A549 (cell line): ENCODE data around the gene RAD51B. TPM values are rescaled to one million over a fixed set of nuclear protein-coding genes. Genes with fewer than 3 reads are reported as not detected.

ENCODE experiments used
- ATAC-seq, 2 experiments: fragments of 200-7000 bp in 1 of 2; fragments of >200 bp in 1 of 2; cut with Nextera tagmentation in 1 of 2; cut with Tn5 transposase in 1 of 2; 3 replicates each; pipeline versions ENCODE4 v1.8.0 to v1.9.1; 2018 to 2020; ENCODE audit warnings: mild to moderate bottlenecking in 1 of 2, moderate library complexity in 1 of 2
- CTCF ChIA-PET: fragments of 300-600 bp; sonication (Branson Sonifier 250); formaldehyde crosslinking; extraction: SDS; loops from one replicate; lab custom pipeline; 2021; ENCODE audit warnings: antibody characterized with exemption, inconsistent platforms; lab: Yijun Ruan, JAX
- POLR2A ChIA-PET: fragments of 350-600 bp; formaldehyde crosslinking; extraction: SDS; loops from one replicate; lab custom pipeline; 2021; ENCODE audit warnings: antibody characterized with exemption, inconsistent platforms; lab: Yijun Ruan, JAX
- DNase-seq, 2 experiments: peaks; one replicate each; pipeline versions ENCODE4 v3.0.0 to v3.0.0-alpha.2; 2011 to 2016; ENCODE audit warnings: low read depth in 1 of 2, low spot score in 1 of 2
- FAIRE-seq: peaks from 2 replicates; lab custom pipeline; 2011; peaks lifted over from hg19 to GRCh38; lab: Jason Lieb, UNC
- H3K27ac ChIP-seq, 2 experiments: fragments of >200 bp; sonication (Bioruptor Twin); formaldehyde crosslinking; 3 replicates each; pipeline ENCODE4 v1.5.1; 2016 to 2017
- H3K4me1 ChIP-seq: fragments of >200 bp; sonication (Bioruptor Twin); formaldehyde crosslinking; 3 replicates; pipeline ENCODE4 v1.6.1; 2016
- H3K4me2 ChIP-seq: fragments of >200 bp; sonication (Bioruptor Twin); formaldehyde crosslinking; 3 replicates; pipeline ENCODE4 v1.6.1; 2016
- H3K4me3 ChIP-seq: fragments of >200 bp; sonication (Bioruptor Twin); formaldehyde crosslinking; 3 replicates; pipeline ENCODE4 v1.5.1; 2016
- H3K9me3 ChIP-seq: fragments of >200 bp; sonication (Bioruptor Twin); formaldehyde crosslinking; 3 replicates; pipeline ENCODE4 v1.6.1; 2016
- ESRRA ChIP-seq: fragments of 150-350 bp; IDR thresholded peaks from 2 replicates; pipeline ENCODE4 v1.6.1; 2014; ENCODE audit warnings: mild to moderate bottlenecking, low read length, borderline replicate concordance
- FOSL2 ChIP-seq, 2 experiments: fragments of 450-650 bp in 1 of 2; fragments of >200 bp in 1 of 2; sonication (Bioruptor Twin) in 1 of 2; formaldehyde crosslinking; IDR thresholded peaks; 2 replicates each; pipeline versions ENCODE4 v1.5.0 to v1.6.1; 2016 to 2020; ENCODE audit warnings: mild to moderate bottlenecking in 1 of 2, moderate library complexity in 1 of 2
- GATA3 ChIP-seq: IDR thresholded peaks from 2 replicates; pipeline ENCODE4 v1.6.1; 2012; ENCODE audit warnings: borderline replicate concordance
- HDAC2 ChIP-seq: fragments of 200-600 bp; sonication (generic); IDR thresholded peaks from 2 replicates; pipeline ENCODE4 v1.6.1; 2016
- HOXB13 ChIP-seq: fragments of 250-450 bp; sonication (Bioruptor Pico); IDR thresholded peaks from 2 replicates; pipeline ENCODE4 v1.5.0; 2020; ENCODE audit warnings: low read depth, mild to moderate bottlenecking, moderate library complexity
- JUN ChIP-seq, 2 experiments: fragments of >200 bp; sonication (Bioruptor Twin); formaldehyde crosslinking; IDR thresholded peaks; 2 replicates in 1 of 2; 3 replicates in 1 of 2; pipeline ENCODE4 v1.6.1; 2016 to 2017
- JUNB ChIP-seq: fragments of >200 bp; sonication (Bioruptor Twin); formaldehyde crosslinking; IDR thresholded peaks from 2 replicates; pipeline ENCODE4 v1.6.1; 2016
- KDM1A ChIP-seq: fragments of 200-600 bp; sonication (generic); IDR thresholded peaks from 2 replicates; pipeline ENCODE4 v1.6.1; 2016; ENCODE audit warnings: low read depth, mild to moderate bottlenecking
- KDM5A ChIP-seq: fragments of 200-600 bp; sonication (generic); IDR thresholded peaks from 2 replicates; pipeline ENCODE4 v1.6.1; 2016; ENCODE audit warnings: antibody characterized with exemption, mild to moderate bottlenecking
- MAFK ChIP-seq: fragments of 450-650 bp; IDR thresholded peaks from 2 replicates; pipeline ENCODE4 v1.6.1; 2014; ENCODE audit not compliant: partially characterized antibody
- PHF8 ChIP-seq: fragments of 200-600 bp; sonication (generic); IDR thresholded peaks from 2 replicates; pipeline ENCODE4 v1.6.1; 2016; ENCODE audit warnings: low read depth, mild to moderate bottlenecking, antibody characterized with exemption, moderate library complexity, borderline replicate concordance
- POLR2AphosphoS2 ChIP-seq: conservative IDR thresholded peaks from 2 replicates; pipeline ENCODE4 v1.6.1; 2012; ENCODE audit warnings: low read length, improper control_type of control experiment, inconsistent platforms
- RARB ChIP-seq: fragments of 250-450 bp; sonication (Bioruptor Pico); IDR thresholded peaks from 2 replicates; pipeline ENCODE4 v1.8.0; 2021; ENCODE audit warnings: mild to moderate bottlenecking, moderate library complexity
- SMC3 ChIP-seq: fragments of >200 bp; sonication (Bioruptor Twin); formaldehyde crosslinking; IDR thresholded peaks from 3 replicates; pipeline ENCODE4 v1.6.1; 2018; ENCODE audit warnings: inconsistent platforms
- TFCP2L1 ChIP-seq: fragments of 250-450 bp; sonication (Bioruptor Pico); IDR thresholded peaks from 2 replicates; pipeline ENCODE4 v1.5.0; 2021; ENCODE audit warnings: mild to moderate bottlenecking
- TP53 ChIP-seq: fragments of 250-450 bp; sonication (Bioruptor Pico); IDR thresholded peaks from 2 replicates; pipeline ENCODE4 v1.5.0; 2021; ENCODE audit warnings: mild to moderate bottlenecking, moderate library complexity
- ZFP36 ChIP-seq: fragments of 450-650 bp; IDR thresholded peaks from 2 replicates; pipeline ENCODE4 v1.6.1; 2014; ENCODE audit warnings: borderline replicate concordance; ENCODE audit not compliant: partially characterized antibody
- WGBS: methylation state at CpG from one replicate; pipeline ENCODE4 v1.1.6; 2017; ENCODE audit errors: missing lambda C conversion rate; 5-methylcytosine and 5-hydroxymethylcytosine counted together
- polyA plus RNA-seq, 4 experiments: library from polyadenylated mRNA; depleted of rRNA in 3 of 4; stranded (reverse); fragments of >200 nt; fragmentation: RNase III in 1 of 4; extraction: RNeasy Plus Mini Kit Qiagen cat#74134 plus additional on column Dnase treatment in 1 of 4; gene quantifications; 2 replicates in 3 of 4; 3 replicates in 1 of 4; pipeline ENCODE4 v1.2.3, GENCODE V29; 2011 to 2017
- TF ChIP-seq, protein P1 (sequence below): IDR thresholded peaks from 2 replicates; pipeline ENCODE4 v1.6.1; 2012; ENCODE audit warnings: low read depth, borderline replicate concordance
- TF ChIP-seq, protein P2 (sequence below): fragments of 200-600 bp; sonication (generic); IDR thresholded peaks from 2 replicates; pipeline ENCODE4 v1.6.1; 2016; ENCODE audit warnings: antibody characterized with exemption, mild to moderate bottlenecking, moderate library complexity
- TF ChIP-seq, protein P3 (sequence below): fragments of >200 bp; sonication (Bioruptor Twin); formaldehyde crosslinking; IDR thresholded peaks from 3 replicates; pipeline ENCODE4 v1.5.1; 2016
- TF ChIP-seq, protein P4 (sequence below): fragments of 450-650 bp; IDR thresholded peaks from 2 replicates; pipeline ENCODE4 v1.6.1; 2014; ENCODE audit warnings: antibody characterized with exemption
- TF ChIP-seq, protein P5 (sequence below): fragments of 150-350 bp; IDR thresholded peaks from 2 replicates; pipeline ENCODE4 v1.6.1; 2014; ENCODE audit warnings: low read depth, mild to moderate bottlenecking, low read length
- TF ChIP-seq, protein P6 (sequence below): fragments of 250-450 bp; sonication (Bioruptor Pico); IDR thresholded peaks from 2 replicates; pipeline ENCODE4 v1.5.0; 2021; ENCODE audit warnings: mild to moderate bottlenecking, moderate library complexity, borderline replicate concordance
- TF ChIP-seq, protein P7 (sequence below): IDR thresholded peaks from 2 replicates; pipeline ENCODE4 v1.6.1; 2012

Gene RAD51B
- polyA plus RNA-seq, 2 of the 4 experiments (the other 2 are of a cell fraction): 7.2 to 10.8 TPM

DNA sequence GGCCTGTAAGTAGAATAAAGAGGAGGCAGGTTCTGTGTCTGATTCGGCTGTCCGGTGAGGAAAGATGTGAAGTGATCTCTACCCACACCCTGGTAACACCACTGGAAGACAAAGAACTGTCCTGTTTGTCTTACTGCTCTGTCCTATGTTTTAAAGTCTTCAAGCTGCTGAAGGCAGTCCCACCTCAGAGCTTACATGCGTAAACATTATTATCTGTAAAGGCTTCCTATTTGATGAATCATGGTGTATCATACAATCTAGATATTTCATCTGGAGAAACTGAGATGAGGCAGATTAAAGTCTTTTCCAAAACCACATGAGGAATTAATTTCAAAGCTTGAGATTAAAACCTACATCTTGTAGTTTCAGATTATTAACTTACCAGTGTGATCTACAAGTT lies 545.6 kb downstream of the RAD51B start:
- POLR2A ChIA-PET: no interaction called here
- TF ChIP-seq JUN (IDR thresholded peaks at IDR 0.05) (0 out of 5 replicates have a peak, but pooled peaks of 1 of the 2 experiments have one; percentile 14), ZFP36 (no peak), HOXB13 (CRISPR knock-in tag) (no peak), GATA3 (peak; percentile 63; the same call in 1 of the 2 replicates), HDAC2 (no peak), PHF8 (no peak), SMC3 (no peak), RARB (no peak), POLR2AphosphoS2 (no peak), TP53 (CRISPR knock-in tag) (no peak), JUNB (0 out of 2 replicates have a peak, but pooled peaks have one; percentile 30), ESRRA (no peak), KDM1A (no peak), MAFK (no peak), KDM5A (no peak), FOSL2 (IDR thresholded peaks at IDR 0.05) (no peak), FOSL2 (CRISPR knock-in tag; IDR thresholded peaks at IDR 0.05) (peak; percentile 33; the same call in 1 of the 2 replicates), TFCP2L1 (no peak)
- TF ChIP-seq, protein P1, sequence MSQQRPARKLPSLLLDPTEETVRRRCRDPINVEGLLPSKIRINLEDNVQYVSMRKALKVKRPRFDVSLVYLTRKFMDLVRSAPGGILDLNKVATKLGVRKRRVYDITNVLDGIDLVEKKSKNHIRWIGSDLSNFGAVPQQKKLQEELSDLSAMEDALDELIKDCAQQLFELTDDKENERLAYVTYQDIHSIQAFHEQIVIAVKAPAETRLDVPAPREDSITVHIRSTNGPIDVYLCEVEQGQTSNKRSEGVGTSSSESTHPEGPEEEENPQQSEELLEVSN: no peak; the same call in 1 of the 2 replicates
- TF ChIP-seq, protein P2, sequence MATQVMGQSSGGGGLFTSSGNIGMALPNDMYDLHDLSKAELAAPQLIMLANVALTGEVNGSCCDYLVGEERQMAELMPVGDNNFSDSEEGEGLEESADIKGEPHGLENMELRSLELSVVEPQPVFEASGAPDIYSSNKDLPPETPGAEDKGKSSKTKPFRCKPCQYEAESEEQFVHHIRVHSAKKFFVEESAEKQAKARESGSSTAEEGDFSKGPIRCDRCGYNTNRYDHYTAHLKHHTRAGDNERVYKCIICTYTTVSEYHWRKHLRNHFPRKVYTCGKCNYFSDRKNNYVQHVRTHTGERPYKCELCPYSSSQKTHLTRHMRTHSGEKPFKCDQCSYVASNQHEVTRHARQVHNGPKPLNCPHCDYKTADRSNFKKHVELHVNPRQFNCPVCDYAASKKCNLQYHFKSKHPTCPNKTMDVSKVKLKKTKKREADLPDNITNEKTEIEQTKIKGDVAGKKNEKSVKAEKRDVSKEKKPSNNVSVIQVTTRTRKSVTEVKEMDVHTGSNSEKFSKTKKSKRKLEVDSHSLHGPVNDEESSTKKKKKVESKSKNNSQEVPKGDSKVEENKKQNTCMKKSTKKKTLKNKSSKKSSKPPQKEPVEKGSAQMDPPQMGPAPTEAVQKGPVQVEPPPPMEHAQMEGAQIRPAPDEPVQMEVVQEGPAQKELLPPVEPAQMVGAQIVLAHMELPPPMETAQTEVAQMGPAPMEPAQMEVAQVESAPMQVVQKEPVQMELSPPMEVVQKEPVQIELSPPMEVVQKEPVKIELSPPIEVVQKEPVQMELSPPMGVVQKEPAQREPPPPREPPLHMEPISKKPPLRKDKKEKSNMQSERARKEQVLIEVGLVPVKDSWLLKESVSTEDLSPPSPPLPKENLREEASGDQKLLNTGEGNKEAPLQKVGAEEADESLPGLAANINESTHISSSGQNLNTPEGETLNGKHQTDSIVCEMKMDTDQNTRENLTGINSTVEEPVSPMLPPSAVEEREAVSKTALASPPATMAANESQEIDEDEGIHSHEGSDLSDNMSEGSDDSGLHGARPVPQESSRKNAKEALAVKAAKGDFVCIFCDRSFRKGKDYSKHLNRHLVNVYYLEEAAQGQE: no peak
- TF ChIP-seq, protein P3, sequence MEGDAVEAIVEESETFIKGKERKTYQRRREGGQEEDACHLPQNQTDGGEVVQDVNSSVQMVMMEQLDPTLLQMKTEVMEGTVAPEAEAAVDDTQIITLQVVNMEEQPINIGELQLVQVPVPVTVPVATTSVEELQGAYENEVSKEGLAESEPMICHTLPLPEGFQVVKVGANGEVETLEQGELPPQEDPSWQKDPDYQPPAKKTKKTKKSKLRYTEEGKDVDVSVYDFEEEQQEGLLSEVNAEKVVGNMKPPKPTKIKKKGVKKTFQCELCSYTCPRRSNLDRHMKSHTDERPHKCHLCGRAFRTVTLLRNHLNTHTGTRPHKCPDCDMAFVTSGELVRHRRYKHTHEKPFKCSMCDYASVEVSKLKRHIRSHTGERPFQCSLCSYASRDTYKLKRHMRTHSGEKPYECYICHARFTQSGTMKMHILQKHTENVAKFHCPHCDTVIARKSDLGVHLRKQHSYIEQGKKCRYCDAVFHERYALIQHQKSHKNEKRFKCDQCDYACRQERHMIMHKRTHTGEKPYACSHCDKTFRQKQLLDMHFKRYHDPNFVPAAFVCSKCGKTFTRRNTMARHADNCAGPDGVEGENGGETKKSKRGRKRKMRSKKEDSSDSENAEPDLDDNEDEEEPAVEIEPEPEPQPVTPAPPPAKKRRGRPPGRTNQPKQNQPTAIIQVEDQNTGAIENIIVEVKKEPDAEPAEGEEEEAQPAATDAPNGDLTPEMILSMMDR: no peak
- TF ChIP-seq, protein P4, sequence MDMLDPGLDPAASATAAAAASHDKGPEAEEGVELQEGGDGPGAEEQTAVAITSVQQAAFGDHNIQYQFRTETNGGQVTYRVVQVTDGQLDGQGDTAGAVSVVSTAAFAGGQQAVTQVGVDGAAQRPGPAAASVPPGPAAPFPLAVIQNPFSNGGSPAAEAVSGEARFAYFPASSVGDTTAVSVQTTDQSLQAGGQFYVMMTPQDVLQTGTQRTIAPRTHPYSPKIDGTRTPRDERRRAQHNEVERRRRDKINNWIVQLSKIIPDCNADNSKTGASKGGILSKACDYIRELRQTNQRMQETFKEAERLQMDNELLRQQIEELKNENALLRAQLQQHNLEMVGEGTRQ: no peak
- TF ChIP-seq, protein P5, sequence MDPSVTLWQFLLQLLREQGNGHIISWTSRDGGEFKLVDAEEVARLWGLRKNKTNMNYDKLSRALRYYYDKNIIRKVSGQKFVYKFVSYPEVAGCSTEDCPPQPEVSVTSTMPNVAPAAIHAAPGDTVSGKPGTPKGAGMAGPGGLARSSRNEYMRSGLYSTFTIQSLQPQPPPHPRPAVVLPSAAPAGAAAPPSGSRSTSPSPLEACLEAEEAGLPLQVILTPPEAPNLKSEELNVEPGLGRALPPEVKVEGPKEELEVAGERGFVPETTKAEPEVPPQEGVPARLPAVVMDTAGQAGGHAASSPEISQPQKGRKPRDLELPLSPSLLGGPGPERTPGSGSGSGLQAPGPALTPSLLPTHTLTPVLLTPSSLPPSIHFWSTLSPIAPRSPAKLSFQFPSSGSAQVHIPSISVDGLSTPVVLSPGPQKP: no peak
- TF ChIP-seq, protein P6, sequence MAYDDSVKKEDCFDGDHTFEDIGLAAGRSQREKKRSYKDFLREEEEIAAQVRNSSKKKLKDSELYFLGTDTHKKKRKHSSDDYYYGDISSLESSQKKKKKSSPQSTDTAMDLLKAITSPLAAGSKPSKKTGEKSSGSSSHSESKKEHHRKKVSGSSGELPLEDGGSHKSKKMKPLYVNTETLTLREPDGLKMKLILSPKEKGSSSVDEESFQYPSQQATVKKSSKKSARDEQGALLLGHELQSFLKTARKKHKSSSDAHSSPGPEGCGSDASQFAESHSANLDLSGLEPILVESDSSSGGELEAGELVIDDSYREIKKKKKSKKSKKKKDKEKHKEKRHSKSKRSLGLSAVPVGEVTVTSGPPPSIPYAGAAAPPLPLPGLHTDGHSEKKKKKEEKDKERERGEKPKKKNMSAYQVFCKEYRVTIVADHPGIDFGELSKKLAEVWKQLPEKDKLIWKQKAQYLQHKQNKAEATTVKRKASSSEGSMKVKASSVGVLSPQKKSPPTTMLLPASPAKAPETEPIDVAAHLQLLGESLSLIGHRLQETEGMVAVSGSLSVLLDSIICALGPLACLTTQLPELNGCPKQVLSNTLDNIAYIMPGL (CRISPR knock-in tag): no peak
- TF ChIP-seq, protein P7, sequence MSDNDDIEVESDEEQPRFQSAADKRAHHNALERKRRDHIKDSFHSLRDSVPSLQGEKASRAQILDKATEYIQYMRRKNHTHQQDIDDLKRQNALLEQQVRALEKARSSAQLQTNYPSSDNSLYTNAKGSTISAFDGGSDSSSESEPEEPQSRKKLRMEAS: peak; percentile 43; the same call in 1 of the 2 replicates
- Histone ChIP-seq H3K27ac (peak overlapping the region; percentile 73 to 82), H3K4me3 (no peak overlapping the region), H3K9me3 (no peaks in the 10 kb centered on the region), H3K4me1 (peaks cover 25% of the 10 kb centered on the region), H3K4me2 (peak overlapping the region; percentile 30)
- ATAC-seq (peak in 1 of 2 experiments; percentile 69; a peak in 3 of 6 replicates), FAIRE-seq (no peak), DNase-seq (peak in 1 of 2 experiments; percentile 49)
- CTCF ChIA-PET: interaction anchor here (0.9 kb wide), 1 partner anchor 11 kb away, joined by 3 read pairs; no protein-coding TSS in a partner anchor
- 59% methylated on average over 3 of the region's 3 CpGs for WGBS
